H1 (cell line): Measurements from ENCODE around the gene TBC1D2B. TPM values are rescaled to one million over a fixed set of nuclear protein-coding genes. Genes with fewer than 3 reads are reported as not detected.

Experiments used
- CTCF ChIA-PET: fragments of 300-600 bp; sonication (Branson Sonifier 250); formaldehyde crosslinking; loops from one replicate; lab custom pipeline; 2021; ENCODE audit not compliant: partially characterized antibody; lab: Charles Lee
- POLR2A ChIA-PET: fragments of 300-600 bp; sonication (Branson Sonifier 250); formaldehyde crosslinking; loops from one replicate; lab custom pipeline; 2021; ENCODE audit warnings: inconsistent platforms; ENCODE audit not compliant: partially characterized antibody; lab: Charles Lee
- DNase-seq, 2 experiments: peaks; one replicate each; pipeline versions ENCODE4 v3.0.0 to v3.0.0-alpha.2; 2010 to 2022; ENCODE audit warnings: low spot score in 2 of 2, low read depth in 1 of 2, mixed read lengths in 1 of 2
- FAIRE-seq: peaks from 2 replicates; lab custom pipeline; 2011; peaks lifted over from hg19 to GRCh38; lab: Jason Lieb, UNC
- H2AFZ ChIP-seq: 2 replicates; pipeline ENCODE4 v1.8.1; 2012; ENCODE audit warnings: low read length, inconsistent platforms
- H2AK5ac ChIP-seq: 2 replicates; pipeline ENCODE4 v1.6.1; 2013; ENCODE audit warnings: low read depth, low read length
- H2BK120ac ChIP-seq: replicated peaks from 2 replicates; pipeline ENCODE3; 2013; ENCODE audit warnings: low read depth, low read length, inconsistent platforms
- H2BK12ac ChIP-seq: 2 replicates; pipeline ENCODE4 v1.6.1; 2013; ENCODE audit warnings: low read depth, low read length
- H2BK15ac ChIP-seq: 2 replicates; pipeline ENCODE4 v1.6.1; 2013; ENCODE audit warnings: low read length
- H2BK20ac ChIP-seq: 2 replicates; pipeline ENCODE4 v1.6.1; 2013; ENCODE audit warnings: low read length
- H2BK5ac ChIP-seq: 2 replicates; pipeline ENCODE4 v1.6.1; 2013; ENCODE audit warnings: low read depth, low read length
- H3K14ac ChIP-seq: 2 replicates; pipeline ENCODE4 v1.6.1; 2013; ENCODE audit warnings: inconsistent platforms; ENCODE audit not compliant: insufficient read length
- H3K18ac ChIP-seq: 2 replicates; pipeline ENCODE4 v1.6.1; 2013; ENCODE audit warnings: low read length; ENCODE audit errors: extremely low read depth
- H3K23ac ChIP-seq: 2 replicates; pipeline ENCODE4 v1.6.1; 2013; ENCODE audit warnings: inconsistent platforms; ENCODE audit not compliant: insufficient read length
- H3K23me2 ChIP-seq: 2 replicates; pipeline ENCODE4 v1.6.1; 2013; ENCODE audit warnings: low read depth, low read length
- H3K27ac ChIP-seq: 2 replicates; pipeline ENCODE4 v1.6.1; 2011; ENCODE audit warnings: low read depth, low read length, inconsistent platforms
- H3K27me3 ChIP-seq, 4 experiments: replicated peaks in 1 of 4; 1 replicate in 1 of 4; 2 replicates in 3 of 4; pipeline versions ENCODE4 v1.6.1 to v1.8.1; 2011 to 2013; ENCODE audit warnings: low read length in 3 of 4, mild to moderate bottlenecking in 3 of 4, inconsistent platforms in 2 of 4, mixed read lengths in 2 of 4, moderate library complexity in 1 of 4; ENCODE audit not compliant: control insufficient read depth in 3 of 4, insufficient read depth in 3 of 4; ENCODE audit errors: extremely low read depth in 1 of 4
- H3K36me3 ChIP-seq, 4 experiments: 2 replicates each; pipeline versions ENCODE4 v1.6.1 to v1.8.1; 2011 to 2013; ENCODE audit warnings: mild to moderate bottlenecking in 4 of 4, low read length in 3 of 4, moderate library complexity in 2 of 4, control low read depth in 1 of 4, inconsistent platforms in 1 of 4; ENCODE audit not compliant: insufficient read depth in 4 of 4, control insufficient read depth in 2 of 4
- H3K4ac ChIP-seq: replicated peaks from 2 replicates; pipeline ENCODE3; 2013; ENCODE audit warnings: low read length, low read depth, mixed read lengths, inconsistent platforms; ENCODE audit not compliant: insufficient read length
- H3K4me1 ChIP-seq, 4 experiments: replicated peaks in 1 of 4; 1 replicate in 1 of 4; 2 replicates in 3 of 4; pipeline versions ENCODE4 v1.6.1 to v1.8.1; 2011 to 2013; ENCODE audit warnings: low read length in 3 of 4, inconsistent platforms in 2 of 4, mixed read lengths in 1 of 4; ENCODE audit not compliant: insufficient read depth in 4 of 4, control insufficient read depth in 3 of 4
- H3K4me2 ChIP-seq, 2 experiments: 2 replicates each; pipeline versions ENCODE4 v1.6.1 to v1.8.1; 2011 to 2013; ENCODE audit warnings: low read depth in 2 of 2, low read length in 2 of 2, control low read depth in 1 of 2, inconsistent platforms in 1 of 2, mild to moderate bottlenecking in 1 of 2; ENCODE audit not compliant: insufficient read depth in 1 of 2
- H3K4me3 ChIP-seq, 4 experiments: fragments of 200-600, 300-600 bp in 1 of 4; sonication (generic), shearing (Covaris generic), sonication (Bioruptor Twin) in 1 of 4; 2 replicates each; pipeline versions ENCODE4 v1.5.1 to v1.8.1; 2011 to 2016; ENCODE audit warnings: low read length in 4 of 4, low read depth in 3 of 4, control low read depth in 2 of 4, inconsistent platforms in 2 of 4, mild to moderate bottlenecking in 2 of 4, mixed read lengths in 1 of 4, moderate library complexity in 1 of 4; ENCODE audit not compliant: insufficient read depth in 2 of 4; ENCODE audit errors: extremely low read depth in 1 of 4
- H3K56ac ChIP-seq: replicated peaks from 2 replicates; pipeline ENCODE3; 2013; ENCODE audit warnings: low read depth, mild to moderate bottlenecking, mixed read lengths, low read length, inconsistent platforms; ENCODE audit not compliant: insufficient read length
- H3K79me1 ChIP-seq: 2 replicates; pipeline ENCODE4 v1.6.1; 2013; ENCODE audit warnings: low read depth, low read length, control low read depth
- H3K79me2 ChIP-seq, 2 experiments: 2 replicates each; pipeline versions ENCODE4 v1.6.1 to v1.8.1; 2012 to 2013; ENCODE audit warnings: low read length in 2 of 2, mild to moderate bottlenecking in 2 of 2, inconsistent platforms in 1 of 2; ENCODE audit not compliant: insufficient read depth in 2 of 2, control insufficient read depth in 1 of 2
- H3K9ac ChIP-seq, 4 experiments: replicated peaks in 1 of 4; 1 replicate in 1 of 4; 2 replicates in 3 of 4; pipeline versions ENCODE4 v1.6.1 to v1.8.1; 2011 to 2013; ENCODE audit warnings: low read depth in 3 of 4, low read length in 3 of 4, control low read depth in 2 of 4, mild to moderate bottlenecking in 2 of 4, moderate library complexity in 2 of 4, inconsistent platforms in 1 of 4; ENCODE audit errors: extremely low read depth in 1 of 4
- H3K9me3 ChIP-seq, 2 experiments: 2 replicates each; pipeline versions ENCODE4 v1.6.1 to v1.8.1; 2012 to 2013; ENCODE audit warnings: mild to moderate bottlenecking in 2 of 2, moderate library complexity in 2 of 2, control low read depth in 1 of 2, inconsistent platforms in 1 of 2, low read depth in 1 of 2, low read length in 1 of 2, mixed read lengths in 1 of 2; ENCODE audit not compliant: insufficient read depth in 2 of 2
- H4K20me1 ChIP-seq, 2 experiments: replicated peaks in 1 of 2; 2 replicates each; pipeline versions ENCODE3 to v1.8.1; 2011 to 2013; ENCODE audit warnings: inconsistent platforms in 2 of 2, low read length in 2 of 2, mild to moderate bottlenecking in 1 of 2; ENCODE audit not compliant: insufficient read depth in 2 of 2, control insufficient read depth in 1 of 2
- H4K5ac ChIP-seq: 2 replicates; pipeline ENCODE4 v1.6.1; 2013; ENCODE audit warnings: low read length, low read depth, mixed read lengths, inconsistent platforms; ENCODE audit not compliant: insufficient read length
- H4K8ac ChIP-seq: 2 replicates; pipeline ENCODE4 v1.8.0; 2013; ENCODE audit warnings: mild to moderate bottlenecking, moderate library complexity, low read length, inconsistent platforms; ENCODE audit not compliant: insufficient read depth; ENCODE audit errors: extremely low read depth
- H4K91ac ChIP-seq: replicated peaks from 2 replicates; pipeline ENCODE3; 2013; ENCODE audit warnings: low read length, mixed read lengths, inconsistent platforms; ENCODE audit not compliant: insufficient read length
- SP2 ChIP-seq: IDR thresholded peaks from 2 replicates; pipeline ENCODE4 v1.6.1; 2012; ENCODE audit warnings: mild to moderate bottlenecking, low read length, inconsistent platforms
- TEAD4 ChIP-seq: IDR thresholded peaks from 2 replicates; pipeline ENCODE4 v1.6.1; 2012; ENCODE audit warnings: low read depth, low read length, inconsistent platforms, mixed read lengths
- WGBS, 2 experiments: shearing (Covaris generic) in 1 of 2; methylation state at CpG; one replicate each; pipeline versions ENCODE4 v1.1.6 to v1.1.7; 2013 to 2015; ENCODE audit warnings: low lambda C conversion rate in 2 of 2, mixed read lengths in 2 of 2, inconsistent platforms in 1 of 2, low coverage in 1 of 2, missing lambda C conversion rate in 1 of 2; ENCODE audit not compliant: insufficient replicate concordance in 2 of 2, insufficient coverage in 1 of 2, insufficient read length in 1 of 2; ENCODE audit errors: extremely low coverage in 1 of 2, missing lambda C conversion rate in 1 of 2; 5-methylcytosine and 5-hydroxymethylcytosine counted together
- polyA plus RNA-seq, 7 experiments: library from polyadenylated mRNA; depleted of rRNA in 3 of 7; stranded (reverse) in 5 of 7; unstranded in 2 of 7; fragments of >200 nt in 5 of 7; fragments of 200-250 nt in 2 of 7; gene quantifications; 1 replicate in 5 of 7; 2 replicates in 1 of 7; 4 replicates in 1 of 7; pipeline versions ENCODE4 v1.2.1 to v1.2.3, GENCODE V29; 2011 to 2013; ENCODE audit warnings: missing spikeins in 2 of 7, mixed read lengths in 2 of 7
- total RNA-seq: library from RNA; stranded (reverse); fragmentation: NEBNext Ultra II Directional; extraction: Animal tissue kit (Norgen Biotek cat#: 25700); gene quantifications from 2 replicates; pipeline ENCODE4 v1.2.1, GENCODE V29; 2021

Gene TBC1D2B
- total and polyA plus RNA-seq, 2 of the 8 experiments (the other 6 are each of a cell fraction or from before 2014, with no cell fraction given) = 11.9 to 19.5 TPM

- H3K4me3 ChIP-seq = no peak overlapping the region
- H3K79me1 ChIP-seq = peaks cover 6% of the 10 kb centered on the region; the same call in 1 of the 2 replicates
- no peak overlapping the region for H3K18ac ChIP-seq
- no peak overlapping the region for H2BK20ac ChIP-seq
- H3K9me3 ChIP-seq = no peaks in the 10 kb centered on the region
- no peak overlapping the region for H2BK120ac ChIP-seq
- H4K5ac ChIP-seq = no peak overlapping the region
- H3K79me2 ChIP-seq = peaks cover 0 to 18% of the 10 kb centered on the region in 2 experiments; a peak in 1 of 4 replicates
- no peak overlapping the region for H2BK5ac ChIP-seq
- no peak overlapping the region for H3K23ac ChIP-seq
- TF ChIP-seq SP2 (no peak), TEAD4 (no peak)
- TF ChIP-seq, all 59 proteins: peak for 0
- H3K36me3 ChIP-seq = no peaks in the 10 kb centered on the region; a peak in 1 of 8 replicates
- H2AFZ ChIP-seq = no peak overlapping the region
- DNase-seq = no peak
- no peak for FAIRE-seq
- H3K4me2 ChIP-seq = no peak overlapping the region
- H3K27me3 ChIP-seq = no peaks in the 10 kb centered on the region
- CTCF ChIA-PET = interaction anchor here (0.6 to 2.2 kb wide), 10 partner anchors 8 to 183 kb away, joined by 3 to 6 read pairs (median 4); no protein-coding TSS in a partner anchor
- no peak overlapping the region for H2AK5ac ChIP-seq
- no peak overlapping the region for H4K91ac ChIP-seq
- POLR2A ChIA-PET = no interaction called here
- H4K8ac ChIP-seq = peak overlapping the region; percentile 18; the same call in 1 of the 2 replicates
- H4K20me1 ChIP-seq = peaks cover 1 to 10% of the 10 kb centered on the region in 2 experiments
- 88% methylated on average over 10 of the region's 10 CpGs; no CpG with 5 or more reads in 1 of the 2 experiments for WGBS, 2 experiments
- no peak overlapping the region for H3K27ac ChIP-seq
- H3K56ac ChIP-seq = no peak overlapping the region
- no peak overlapping the region for H3K14ac ChIP-seq
- H3K4me1 ChIP-seq = peaks cover 3 to 16% (median 5%) of the 10 kb centered on the region in 4 experiments
- H3K4ac ChIP-seq = no peak overlapping the region
- H3K9ac ChIP-seq = no peak overlapping the region
- no peak overlapping the region for H2BK12ac ChIP-seq
- no peak overlapping the region for H2BK15ac ChIP-seq
- no peaks in the 10 kb centered on the region for H3K23me2 ChIP-seq
These were observed 19.0 kb downstream of the TBC1D2B start for GRCh38 chr15:78058401-78058935.
